GM10266 (cell line): ENCODE measurements around the gene TMUB1.

Source experiments
- DNase-seq: peaks from one replicate; pipeline ENCODE4 v3.0.0; 2012; ENCODE audit errors: extremely low spot score
- TF ChIP-seq, protein P1 (sequence below): IDR thresholded peaks from 2 replicates; pipeline ENCODE4 v1.5.1; 2012; ENCODE audit warnings: mild to moderate bottlenecking, low read depth; ENCODE audit not compliant: control insufficient read depth, insufficient read depth; ENCODE audit errors: missing control alignments

TMUB1 gene

DNA sequence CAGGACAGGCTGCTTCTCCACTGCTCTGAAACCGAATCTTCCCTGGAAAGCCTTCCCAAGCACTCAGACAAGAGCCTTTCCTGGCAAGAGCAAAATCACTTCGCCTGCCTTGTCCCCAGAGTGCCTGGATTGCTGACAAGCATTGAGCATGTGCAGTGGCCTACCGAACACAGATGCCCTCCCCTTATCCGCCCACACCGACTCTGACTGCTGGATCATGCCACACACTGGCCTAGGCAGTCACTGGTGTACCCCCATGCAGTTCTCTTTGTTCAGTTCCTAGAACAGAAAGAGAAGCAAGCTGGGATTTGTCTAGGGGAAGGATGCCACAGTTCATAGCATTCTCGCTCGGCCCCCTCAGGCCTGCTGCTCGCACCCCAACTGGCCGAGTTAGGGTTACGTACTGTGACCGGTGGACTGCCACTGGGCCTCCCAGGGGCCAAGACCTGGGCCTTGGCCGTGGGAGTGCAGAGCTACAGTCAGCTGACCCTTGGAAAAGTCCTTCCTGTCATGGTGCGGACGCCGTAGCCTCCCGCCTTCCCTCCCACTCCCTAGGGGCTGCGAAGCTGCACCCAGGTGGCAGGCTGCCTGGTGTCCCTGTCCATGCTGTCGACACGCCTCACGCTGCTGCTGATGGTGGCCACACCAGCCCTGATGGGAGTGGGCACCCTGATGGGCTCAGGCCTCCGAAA is 48.1 kb downstream of the TMUB1 start:
- TF ChIP-seq, protein P1, sequence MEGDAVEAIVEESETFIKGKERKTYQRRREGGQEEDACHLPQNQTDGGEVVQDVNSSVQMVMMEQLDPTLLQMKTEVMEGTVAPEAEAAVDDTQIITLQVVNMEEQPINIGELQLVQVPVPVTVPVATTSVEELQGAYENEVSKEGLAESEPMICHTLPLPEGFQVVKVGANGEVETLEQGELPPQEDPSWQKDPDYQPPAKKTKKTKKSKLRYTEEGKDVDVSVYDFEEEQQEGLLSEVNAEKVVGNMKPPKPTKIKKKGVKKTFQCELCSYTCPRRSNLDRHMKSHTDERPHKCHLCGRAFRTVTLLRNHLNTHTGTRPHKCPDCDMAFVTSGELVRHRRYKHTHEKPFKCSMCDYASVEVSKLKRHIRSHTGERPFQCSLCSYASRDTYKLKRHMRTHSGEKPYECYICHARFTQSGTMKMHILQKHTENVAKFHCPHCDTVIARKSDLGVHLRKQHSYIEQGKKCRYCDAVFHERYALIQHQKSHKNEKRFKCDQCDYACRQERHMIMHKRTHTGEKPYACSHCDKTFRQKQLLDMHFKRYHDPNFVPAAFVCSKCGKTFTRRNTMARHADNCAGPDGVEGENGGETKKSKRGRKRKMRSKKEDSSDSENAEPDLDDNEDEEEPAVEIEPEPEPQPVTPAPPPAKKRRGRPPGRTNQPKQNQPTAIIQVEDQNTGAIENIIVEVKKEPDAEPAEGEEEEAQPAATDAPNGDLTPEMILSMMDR, result no peak
- DNase-seq, result no peak

DNA sequence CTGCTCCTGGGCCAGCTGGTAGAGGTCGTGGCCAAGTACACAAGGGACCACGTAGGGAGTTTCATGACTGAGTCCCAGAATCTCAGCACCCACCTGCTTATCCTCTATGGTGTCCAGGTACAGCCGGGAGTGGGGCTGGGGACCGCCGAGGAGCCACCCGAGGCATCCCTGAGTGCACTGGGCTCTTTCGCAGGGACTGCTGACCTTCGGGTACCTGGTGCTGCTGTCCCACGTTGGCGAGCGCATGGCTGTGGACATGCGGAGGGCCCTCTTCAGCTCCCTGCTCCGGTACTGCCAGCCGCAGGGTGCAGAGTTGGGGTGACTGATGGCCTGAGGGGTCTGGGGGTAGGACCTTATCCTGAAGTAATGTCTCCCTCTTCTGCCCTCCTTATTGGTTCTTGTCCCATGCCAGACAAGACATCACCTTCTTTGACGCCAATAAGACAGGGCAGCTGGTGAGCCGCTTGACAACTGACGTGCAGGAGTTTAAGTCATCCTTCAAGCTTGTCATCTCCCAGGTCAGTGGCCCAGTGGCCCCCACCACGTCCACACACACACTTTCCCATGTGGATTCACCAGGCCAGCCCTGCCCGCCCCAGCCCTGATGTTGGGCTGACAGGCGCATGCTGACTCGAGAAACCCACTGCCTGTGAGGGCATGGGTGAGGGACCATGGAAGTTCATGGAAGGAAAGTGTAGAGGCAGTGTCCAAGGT is 48.8 kb downstream of the TMUB1 start:
- TF ChIP-seq, protein P1, result no peak
- DNase-seq, result no peak

DNA sequence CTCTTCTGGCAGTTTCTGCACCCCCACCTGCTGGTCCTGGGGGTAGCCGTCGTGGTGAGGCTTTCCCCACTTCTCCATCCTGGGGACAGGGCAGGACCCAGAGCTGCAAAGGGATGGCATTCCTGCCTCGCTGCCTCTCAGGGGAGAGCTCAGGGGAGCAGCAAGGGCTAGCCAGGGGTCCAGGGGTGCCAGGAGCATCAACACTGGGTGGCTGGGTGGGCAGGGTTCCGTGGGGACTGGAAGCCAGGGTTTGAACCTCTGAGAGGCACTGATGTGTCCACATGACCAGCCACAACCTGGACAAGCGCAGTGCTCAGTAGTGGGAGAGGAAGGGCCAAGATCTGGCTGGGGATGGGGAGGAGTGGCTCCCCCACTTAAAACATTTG is 49.4 kb downstream of the TMUB1 start:
- TF ChIP-seq, protein P1, result no peak
- no peak for DNase-seq

DNA sequence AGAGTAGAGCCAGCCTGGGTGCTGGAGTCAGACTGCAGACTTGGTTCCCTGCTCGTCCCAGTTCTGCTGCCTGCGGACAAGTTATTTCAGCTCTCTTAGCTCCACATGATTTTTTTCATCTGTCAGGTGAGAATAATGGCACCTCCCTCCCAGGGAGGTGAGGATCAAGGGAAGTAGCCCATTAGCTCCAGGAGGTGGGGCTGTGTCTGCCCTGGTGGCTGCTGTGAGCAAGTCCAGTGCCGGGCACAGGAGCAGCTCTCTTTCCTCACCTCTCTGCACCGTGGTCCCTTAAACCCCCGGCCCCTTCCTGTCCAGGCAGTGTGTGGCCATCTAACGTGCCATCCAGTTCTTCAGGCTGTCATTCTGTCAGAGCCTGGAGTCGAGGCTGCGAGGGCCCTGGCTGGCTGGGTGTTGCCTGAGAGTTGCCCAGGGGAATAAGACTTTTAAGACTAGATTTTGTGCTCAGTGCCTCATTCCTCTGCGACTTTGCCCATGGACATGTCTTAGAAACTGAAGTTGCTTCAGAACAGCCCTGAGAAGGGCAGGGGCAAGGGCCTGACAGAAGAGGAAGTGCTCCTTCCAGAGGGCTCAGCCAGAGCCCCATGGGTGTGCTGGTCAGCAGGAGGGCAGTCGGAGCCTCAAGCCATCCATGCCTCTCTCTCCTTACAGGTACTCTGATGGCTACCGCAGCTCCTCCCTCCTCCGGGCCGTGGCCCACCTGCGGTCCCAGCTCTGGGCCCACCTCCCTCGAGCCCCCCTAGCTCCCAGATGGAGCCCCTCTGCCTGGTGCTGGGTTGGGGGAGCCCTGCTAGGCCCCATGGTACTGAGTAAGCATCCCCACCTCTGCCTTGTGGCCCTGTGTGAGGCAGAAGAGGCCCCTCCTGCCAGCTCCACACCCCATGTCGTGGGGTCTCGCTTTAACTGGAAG is 50.1 kb downstream of the TMUB1 start:
- DNase-seq, result no peak

More for the DNA sequence above, 50.1 kb downstream of the TMUB1 start:
- TF ChIP-seq, protein P1, result no peak
